Measurements from ENCODE around the gene NEK1.

Gene NEK1

DNA sequence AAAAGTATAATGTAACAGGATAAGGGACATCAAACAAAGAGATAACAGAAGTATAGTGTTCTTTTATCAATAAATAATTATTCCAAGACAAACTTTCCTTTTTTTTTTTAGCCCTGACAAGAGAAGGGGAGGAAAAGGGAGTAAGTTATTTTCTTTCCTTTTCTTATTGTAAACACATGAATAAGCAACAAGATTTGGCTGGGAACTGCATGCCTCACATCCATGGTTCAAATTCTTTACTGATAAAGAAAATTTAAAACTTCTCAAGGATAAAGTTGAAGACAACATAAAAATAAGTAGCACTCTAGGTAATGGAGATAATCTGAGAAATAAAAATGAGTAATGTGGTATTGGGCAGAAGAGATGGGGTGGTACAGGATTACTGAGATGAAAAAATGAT lies 71.6 kb downstream of the NEK1 start:
- no peaks in the 10 kb centered on the region for H3F3A ChIP-seq (ENCODE audit: insufficient read depth, low read length)
- no peak overlapping the region for H3K4me2 ChIP-seq (ENCODE audit: low read depth, low read length)
- H3K9ac ChIP-seq (ENCODE audit: low read length): no peak overlapping the region
- H3K4me3 ChIP-seq (ENCODE audit: low read length): no peak overlapping the region
- no peaks in the 10 kb centered on the region for H3K9me2 ChIP-seq (replicated peaks; ENCODE audit: insufficient read depth, low read length)
- no peaks in the 10 kb centered on the region for H3K4me1 ChIP-seq (ENCODE audit: low read length)
- H3K27me3 ChIP-seq (replicated peaks; ENCODE audit: insufficient read depth, low read length): no peaks in the 10 kb centered on the region
- H3K27ac ChIP-seq (ENCODE audit: low read length): no peak overlapping the region
- no peaks in the 10 kb centered on the region for H3K9me3 ChIP-seq (replicated peaks; ENCODE audit: insufficient read depth, low read length)
- DNase-seq: no peak
- H2AFZ ChIP-seq (ENCODE audit: low read length): no peak overlapping the region
- TF ChIP-seq CTCF (IDR thresholded peaks at IDR 0.05; ENCODE audit: low read length) (no peak), EZH2 (optimal IDR thresholded peaks at IDR 0.05; ENCODE audit: low read depth, low read length) (no peak), EZH2phosphoT487 (IDR thresholded peaks at IDR 0.05; ENCODE audit: low read length) (no peak)
- no peaks in the 10 kb centered on the region for H3K79me2 ChIP-seq (ENCODE audit: low read length)
- no peaks in the 10 kb centered on the region for H3K36me3 ChIP-seq (replicated peaks; ENCODE audit: insufficient read depth, low read length)
- H4K20me1 ChIP-seq (ENCODE audit: insufficient read depth, low read length): no peaks in the 10 kb centered on the region

DNA sequence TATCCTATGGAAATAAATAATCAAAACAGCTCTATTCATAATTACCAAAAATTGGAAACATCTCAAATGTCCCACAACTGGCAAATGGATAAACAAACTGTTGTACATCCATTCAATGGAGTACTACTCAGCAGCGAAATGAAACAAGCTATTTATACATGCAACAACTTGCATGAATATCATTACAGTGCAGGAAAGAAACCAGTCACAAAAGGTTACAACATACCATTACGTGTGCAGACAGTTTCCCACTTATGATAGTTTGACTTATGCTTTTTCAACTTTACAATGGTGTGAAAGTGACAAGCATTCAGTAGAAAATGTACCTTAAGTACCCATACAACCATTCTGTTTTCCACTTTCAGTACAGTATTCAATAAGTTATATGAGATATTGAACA lies 82.3 kb downstream of the NEK1 start:
- H3K79me2 ChIP-seq (ENCODE audit: low read length): no peaks in the 10 kb centered on the region
- H2AFZ ChIP-seq (ENCODE audit: low read length): no peak overlapping the region
- no peak overlapping the region for H3K9ac ChIP-seq (ENCODE audit: low read length)
- no peaks in the 10 kb centered on the region for H3K4me1 ChIP-seq (ENCODE audit: low read length)
- H3K9me2 ChIP-seq (replicated peaks; ENCODE audit: insufficient read depth, low read length): no peaks in the 10 kb centered on the region
- no peak overlapping the region for H3K4me3 ChIP-seq (ENCODE audit: low read length)
- no peaks in the 10 kb centered on the region for H3K9me3 ChIP-seq (replicated peaks; ENCODE audit: insufficient read depth, low read length)
- DNase-seq: no peak
- H3K36me3 ChIP-seq (replicated peaks; ENCODE audit: insufficient read depth, low read length): no peaks in the 10 kb centered on the region
- no peaks in the 10 kb centered on the region for H3F3A ChIP-seq (ENCODE audit: insufficient read depth, low read length)
- no peak for TF ChIP-seq EZH2 (optimal IDR thresholded peaks at IDR 0.05; ENCODE audit: low read depth, low read length)
- TF ChIP-seq CTCF (IDR thresholded peaks at IDR 0.05; ENCODE audit: low read length): no peak
- no peak for TF ChIP-seq EZH2phosphoT487 (IDR thresholded peaks at IDR 0.05; ENCODE audit: low read length)
- no peak overlapping the region for H3K4me2 ChIP-seq (ENCODE audit: low read depth, low read length)
- no peak overlapping the region for H3K27ac ChIP-seq (ENCODE audit: low read length)
- no peaks in the 10 kb centered on the region for H3K27me3 ChIP-seq (replicated peaks; ENCODE audit: insufficient read depth, low read length)
- H4K20me1 ChIP-seq (ENCODE audit: insufficient read depth, low read length): no peaks in the 10 kb centered on the region

GRCh38 chr4:169523796-169524195 lies 88.6 kb downstream of the NEK1 start:
- no peak for DNase-seq
- no peak overlapping the region for H3K9ac ChIP-seq (ENCODE audit: low read length)
- TF ChIP-seq EZH2phosphoT487 (IDR thresholded peaks at IDR 0.05; ENCODE audit: low read length) (no peak), EZH2 (optimal IDR thresholded peaks at IDR 0.05; ENCODE audit: low read depth, low read length) (no peak), CTCF (IDR thresholded peaks at IDR 0.05; ENCODE audit: low read length) (no peak)
- no peak overlapping the region for H3K4me2 ChIP-seq (ENCODE audit: low read depth, low read length)
- H3K27ac ChIP-seq (ENCODE audit: low read length): no peak overlapping the region
- no peaks in the 10 kb centered on the region for H4K20me1 ChIP-seq (ENCODE audit: insufficient read depth, low read length)
- H3K9me2 ChIP-seq (replicated peaks; ENCODE audit: insufficient read depth, low read length): no peaks in the 10 kb centered on the region
- H3F3A ChIP-seq (ENCODE audit: insufficient read depth, low read length): no peaks in the 10 kb centered on the region
- H2AFZ ChIP-seq (ENCODE audit: low read length): no peak overlapping the region
- no peaks in the 10 kb centered on the region for H3K9me3 ChIP-seq (replicated peaks; ENCODE audit: insufficient read depth, low read length)
- no peaks in the 10 kb centered on the region for H3K4me1 ChIP-seq (ENCODE audit: low read length)
- H3K4me3 ChIP-seq (ENCODE audit: low read length): no peak overlapping the region
- no peaks in the 10 kb centered on the region for H3K27me3 ChIP-seq (replicated peaks; ENCODE audit: insufficient read depth, low read length)
- no peaks in the 10 kb centered on the region; the same call in 1 of the 2 replicates for H3K36me3 ChIP-seq (replicated peaks; ENCODE audit: insufficient read depth, low read length)
- H3K79me2 ChIP-seq (ENCODE audit: low read length): no peaks in the 10 kb centered on the region

Measured in MM.1S (cell line).